Skin epidermis (tissue), 12 donors: ENCODE results near the gene GOPC.
"Not testable (repeated sequence)": the region's sequence is repeated elsewhere in the genome, so short reads cannot be mapped to it uniquely, and the experiment has no call there.

Experiments
- H3K27ac ChIP-seq, 21 experiments: fragments of 200-600 bp; sonication (generic) in 11 of 21; one replicate each; pipeline ENCODE4 v1.5.0; 2020; ENCODE audit warnings: mild to moderate bottlenecking in 3 of 21, inconsistent platforms in 2 of 21, moderate library complexity in 2 of 21
- H3K4me3 ChIP-seq, 7 experiments: fragments of 200-600 bp; sonication (generic) in 2 of 7; one replicate each; pipeline ENCODE4 v1.5.0; 2020; ENCODE audit warnings: inconsistent platforms in 2 of 7, mild to moderate bottlenecking in 2 of 7, moderate library complexity in 1 of 7

The GOPC gene

DNA sequence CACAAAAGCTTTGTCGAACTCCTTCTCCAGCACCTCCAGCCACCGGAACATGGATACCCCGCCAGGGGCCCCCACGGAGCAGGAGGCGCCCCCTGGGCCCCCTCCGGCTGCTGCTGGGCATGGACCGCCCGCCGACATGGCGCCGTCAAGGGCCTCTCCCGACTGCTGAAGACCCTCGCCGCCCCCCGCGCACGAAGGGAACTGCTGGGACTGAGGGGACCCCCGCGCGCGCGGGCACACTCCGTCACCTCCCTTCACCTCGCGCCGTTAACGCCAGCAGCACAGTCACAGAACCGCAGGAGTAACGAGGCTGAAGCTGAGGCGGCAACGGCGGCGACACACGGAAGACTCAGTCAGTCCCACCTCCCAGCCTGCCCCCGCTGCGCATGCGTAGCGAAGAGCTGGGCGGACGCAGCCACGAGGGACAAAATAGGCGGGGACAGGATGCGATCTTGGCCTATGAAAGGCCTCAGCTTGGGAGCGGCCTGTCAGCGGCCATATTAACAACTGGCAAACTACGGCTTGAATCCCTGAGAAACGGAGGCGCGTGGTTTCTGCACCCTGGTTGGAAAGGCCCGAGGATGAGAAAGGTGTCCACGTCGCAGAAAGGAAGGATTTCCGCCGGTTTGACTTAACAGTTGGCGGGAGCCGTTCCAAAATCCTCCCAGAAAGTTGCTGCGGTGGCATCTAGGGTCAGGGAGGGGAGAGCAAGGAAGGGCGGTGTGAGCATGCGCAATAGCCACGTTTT is at the start of gene GOPC:
GOPC (minus strand) TSS at position 361 of the 748 bp plus-strand sequence; CDS start at position 138, 223 bp downstream.
- Histone ChIP-seq H3K27ac (peak within 1 kb of the TSS; percentile 39 to 98 (median 89)), H3K4me3 (peak within 1 kb of the TSS; percentile 78 to 99 (median 92))

DNA sequence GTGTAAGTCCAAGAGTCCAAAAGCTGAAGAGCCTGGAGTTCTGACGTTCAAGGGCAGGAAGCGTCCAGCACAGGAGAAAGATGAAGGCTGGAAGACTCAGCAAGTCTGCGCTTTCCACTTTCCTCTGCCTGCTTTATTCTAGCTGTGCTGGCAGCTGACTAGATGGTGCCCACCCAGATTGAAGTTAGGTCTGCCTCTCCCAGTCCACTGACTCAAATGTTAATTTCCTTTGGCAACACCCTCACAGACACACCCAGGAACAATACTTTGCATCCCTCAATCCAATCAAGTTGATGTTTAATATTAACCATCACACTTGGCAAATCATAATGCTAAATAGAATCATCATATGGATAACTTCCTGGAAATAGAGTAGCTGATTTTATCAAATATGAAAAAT is 49.7 kb upstream of the GOPC start:
- not testable (repeated sequence) for H3K4me3 ChIP-seq, H3K27ac ChIP-seq

DNA sequence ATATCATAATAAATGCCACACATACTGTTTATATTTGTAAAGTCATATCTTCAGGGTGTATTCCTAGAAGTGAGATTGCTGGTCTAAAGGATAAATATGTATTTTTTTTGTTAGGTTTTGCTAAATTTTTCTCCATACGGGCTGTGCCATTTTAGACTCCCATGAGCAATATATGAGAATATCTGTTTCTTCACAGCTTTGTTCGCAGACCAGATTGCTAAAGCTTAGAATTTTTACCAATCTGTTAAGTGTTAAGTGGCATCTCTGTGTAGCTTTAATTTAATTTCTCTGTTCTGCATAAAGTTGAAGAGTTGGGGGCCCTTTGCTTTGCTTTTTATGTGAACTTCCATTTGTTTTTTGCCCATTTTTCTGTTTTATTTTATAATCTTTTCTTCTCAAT is 40.7 kb upstream of the GOPC start:
- Histone ChIP-seq H3K4me3 (no peak overlapping the region), H3K27ac (no peak overlapping the region)

DNA sequence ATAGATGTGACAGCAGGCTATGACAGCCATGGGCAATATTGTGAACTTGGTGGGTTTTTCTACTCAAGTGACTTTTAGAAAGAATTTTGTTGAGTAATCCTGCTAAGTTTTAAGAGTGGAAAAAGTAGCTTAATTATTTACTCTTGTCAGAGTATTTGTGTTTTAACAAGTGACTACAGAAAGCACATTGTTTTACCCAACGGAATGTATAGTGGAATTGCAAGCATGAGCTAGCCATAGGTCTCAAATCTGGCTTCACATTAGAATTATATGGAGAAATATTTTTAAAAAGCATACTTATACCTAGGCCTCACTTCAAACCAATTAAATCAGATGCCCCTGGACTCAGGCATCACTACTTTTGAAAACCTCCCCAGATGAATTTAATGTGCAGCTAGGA is 35.5 kb upstream of the GOPC start:
- Histone ChIP-seq H3K27ac (no peak overlapping the region), H3K4me3 (no peak overlapping the region)

DNA sequence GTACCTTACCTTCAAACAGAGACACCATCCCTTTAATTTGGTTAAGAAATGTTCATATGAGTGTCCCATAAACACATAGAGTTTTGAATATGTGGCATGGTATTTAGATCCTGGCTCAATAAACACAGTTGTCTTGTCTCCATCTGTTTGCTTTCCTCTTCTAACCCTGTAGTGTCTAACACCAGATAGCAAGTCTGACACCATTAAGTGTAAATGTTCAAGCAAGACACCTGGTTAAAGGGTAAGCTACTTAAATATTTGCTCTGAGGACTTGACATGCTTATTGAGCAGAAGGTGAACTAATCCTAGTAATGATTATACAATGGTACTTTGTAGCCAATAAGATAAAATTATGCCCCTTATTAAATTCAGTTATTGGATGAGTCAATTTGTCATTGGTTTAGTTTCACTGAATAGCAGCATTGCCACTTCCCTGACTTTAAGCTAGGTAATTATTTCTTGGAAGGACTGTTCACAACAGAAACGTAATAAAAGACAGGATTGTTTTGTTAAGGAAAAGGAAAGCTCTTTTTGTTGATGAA is 26.9 kb upstream of the GOPC start:
- Histone ChIP-seq H3K27ac (no peak overlapping the region), H3K4me3 (no peak overlapping the region)

DNA sequence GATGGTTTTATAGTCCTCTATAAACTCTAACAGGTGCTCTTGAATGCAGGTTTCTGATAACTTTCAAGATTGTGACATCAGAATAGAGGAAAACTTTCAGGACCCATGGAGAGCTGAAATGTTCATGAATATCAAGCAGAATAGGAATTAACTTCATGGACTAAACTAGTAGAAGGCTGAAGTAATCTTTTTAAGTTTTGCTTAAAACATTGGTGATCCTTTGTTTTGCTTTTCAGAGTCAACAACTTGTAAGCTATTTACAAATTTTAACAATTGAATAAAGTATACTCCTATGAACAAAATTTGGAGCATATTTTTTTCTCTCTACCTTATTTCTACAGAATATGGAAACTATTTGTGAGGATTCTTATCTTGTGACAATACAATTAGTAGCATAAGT is 25.2 kb upstream of the GOPC start:
- no peak overlapping the region for H3K4me3 ChIP-seq
- H3K27ac ChIP-seq, result no peak overlapping the region

DNA sequence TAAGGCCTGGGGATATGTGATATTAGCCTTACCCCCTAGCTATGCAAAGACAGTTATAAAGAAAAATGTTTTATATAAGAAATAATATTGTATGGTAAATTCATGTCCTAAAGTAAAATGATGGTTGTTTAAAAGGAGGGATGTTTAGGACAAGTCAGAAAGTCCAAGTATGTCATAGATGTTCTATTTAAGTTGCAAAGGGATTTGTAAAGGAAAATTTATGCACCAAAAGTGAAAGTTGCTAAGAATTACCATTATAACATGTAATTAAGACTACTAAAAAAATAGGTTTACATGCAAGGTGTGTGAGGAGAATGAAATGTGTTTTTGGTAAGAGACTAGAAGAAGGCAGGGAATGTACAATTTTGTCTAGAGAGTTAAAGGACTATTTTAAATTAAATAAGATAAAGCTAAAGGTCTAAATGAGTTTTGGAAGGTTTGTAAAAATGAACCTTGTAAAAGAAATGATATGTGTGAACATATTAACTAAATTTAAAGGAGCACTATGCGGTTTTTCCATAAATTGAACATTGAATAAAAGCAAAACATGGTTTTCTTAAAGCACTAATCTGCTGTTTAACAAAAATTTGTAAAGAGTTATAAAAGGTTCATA is 22.7 kb upstream of the GOPC start:
- H3K4me3 ChIP-seq, result no peak overlapping the region

DNA sequence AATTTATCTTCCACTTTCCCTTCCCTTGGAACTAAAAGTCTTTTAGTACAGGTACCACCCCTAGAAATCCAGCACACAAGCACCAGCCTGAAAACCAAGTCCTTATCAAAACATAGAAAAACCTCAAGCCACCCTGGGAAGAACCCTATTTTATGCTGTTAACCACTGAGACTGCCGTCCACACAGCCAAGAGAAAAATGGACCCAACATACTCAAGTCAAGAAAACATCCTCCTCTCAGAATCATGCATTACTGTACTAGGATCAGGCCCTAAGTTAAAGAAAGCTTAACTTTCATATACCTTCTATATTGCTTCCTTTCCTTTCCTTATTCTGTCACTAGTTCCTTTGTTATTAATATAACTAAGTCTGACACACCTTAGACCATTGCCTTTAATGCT is 16.9 kb upstream of the GOPC start:
- Histone ChIP-seq H3K27ac (no peak overlapping the region), H3K4me3 (no peak overlapping the region)

More for the DNA sequence above, 22.7 kb upstream of the GOPC start:
- no peak overlapping the region for H3K27ac ChIP-seq

DNA sequence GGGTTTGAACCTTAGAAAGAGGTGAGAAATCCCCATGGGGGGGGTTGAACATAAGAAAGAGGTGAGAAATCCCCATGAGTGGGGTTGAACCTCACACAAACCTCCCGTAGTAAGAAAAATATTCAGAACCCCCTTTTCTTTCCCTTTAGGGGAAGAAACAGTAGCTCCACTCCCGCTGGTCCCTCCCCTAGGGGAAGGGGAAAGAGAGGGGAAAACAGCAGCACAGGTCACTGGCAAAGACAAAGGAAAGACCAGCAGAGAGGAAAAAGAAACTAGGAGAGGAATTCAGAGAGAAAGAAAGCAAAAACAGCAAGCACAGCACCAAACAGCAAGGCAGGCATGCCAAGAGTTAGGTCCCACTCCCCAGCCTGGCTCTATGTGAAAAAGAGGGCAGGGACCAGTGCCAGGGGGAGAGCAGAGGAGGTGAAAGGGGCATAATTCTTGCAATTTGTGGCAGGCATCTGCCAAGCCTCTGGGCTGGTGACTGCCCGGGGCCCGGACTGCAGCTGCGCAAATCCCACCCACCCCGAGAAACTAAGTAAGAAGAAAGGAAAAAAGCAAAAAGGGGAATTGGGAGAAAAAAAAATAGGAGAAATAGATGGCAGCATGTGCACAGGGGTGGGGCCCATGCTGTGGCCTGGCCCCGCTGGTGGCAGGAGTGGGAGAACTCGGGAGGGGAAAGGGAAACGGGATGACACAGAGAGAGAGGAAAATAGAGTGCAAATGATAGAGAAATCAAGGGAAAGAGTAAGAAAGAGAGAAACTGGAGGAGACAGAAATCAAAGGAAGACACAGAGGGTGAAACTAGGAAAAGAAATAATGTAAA is 15.1 kb upstream of the GOPC start:
- Histone ChIP-seq H3K27ac (no peak overlapping the region), H3K4me3 (no peak overlapping the region)

DNA sequence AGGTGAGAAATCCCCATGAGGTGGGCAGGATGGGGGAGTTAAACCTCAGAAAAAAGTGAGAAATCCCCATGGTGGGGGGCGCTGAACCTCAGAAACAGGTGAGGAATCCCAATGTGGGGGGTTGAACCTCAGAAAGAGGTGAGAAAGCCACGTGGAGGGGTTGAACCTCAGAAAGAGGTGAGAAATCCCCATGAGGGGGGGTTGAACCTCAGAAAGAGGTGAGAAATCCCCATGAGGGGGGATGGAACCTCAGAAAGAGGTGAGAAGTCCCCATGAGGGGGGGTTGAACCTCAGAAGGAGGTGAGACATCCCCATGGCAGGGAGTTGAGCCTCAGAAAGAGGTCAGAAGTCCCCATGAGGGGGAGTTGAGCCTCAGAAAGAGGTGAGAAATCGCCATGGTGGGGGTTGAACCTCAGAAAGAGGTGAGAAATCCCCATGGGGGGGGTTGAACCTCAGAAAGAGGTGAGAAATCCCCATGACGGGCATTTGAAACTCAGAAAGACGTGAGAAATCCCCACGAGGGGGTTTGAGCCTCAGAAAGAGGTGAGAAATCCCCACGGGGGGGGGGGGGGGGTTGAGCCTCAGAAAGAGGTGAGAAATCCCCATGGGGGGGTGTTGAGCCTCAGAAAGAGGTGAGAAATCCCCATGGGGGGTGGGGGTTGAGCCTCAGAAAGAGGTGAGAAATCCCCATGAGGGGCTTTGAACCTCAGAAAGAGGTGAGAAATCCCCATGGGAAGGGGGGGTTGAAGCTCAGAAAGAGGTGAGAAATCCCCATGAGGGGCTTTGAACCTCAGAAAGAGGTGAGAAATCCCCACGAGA is 14.3 kb upstream of the GOPC start:
- H3K4me3 ChIP-seq, result no peak overlapping the region
- H3K27ac ChIP-seq, result no peak overlapping the region

DNA sequence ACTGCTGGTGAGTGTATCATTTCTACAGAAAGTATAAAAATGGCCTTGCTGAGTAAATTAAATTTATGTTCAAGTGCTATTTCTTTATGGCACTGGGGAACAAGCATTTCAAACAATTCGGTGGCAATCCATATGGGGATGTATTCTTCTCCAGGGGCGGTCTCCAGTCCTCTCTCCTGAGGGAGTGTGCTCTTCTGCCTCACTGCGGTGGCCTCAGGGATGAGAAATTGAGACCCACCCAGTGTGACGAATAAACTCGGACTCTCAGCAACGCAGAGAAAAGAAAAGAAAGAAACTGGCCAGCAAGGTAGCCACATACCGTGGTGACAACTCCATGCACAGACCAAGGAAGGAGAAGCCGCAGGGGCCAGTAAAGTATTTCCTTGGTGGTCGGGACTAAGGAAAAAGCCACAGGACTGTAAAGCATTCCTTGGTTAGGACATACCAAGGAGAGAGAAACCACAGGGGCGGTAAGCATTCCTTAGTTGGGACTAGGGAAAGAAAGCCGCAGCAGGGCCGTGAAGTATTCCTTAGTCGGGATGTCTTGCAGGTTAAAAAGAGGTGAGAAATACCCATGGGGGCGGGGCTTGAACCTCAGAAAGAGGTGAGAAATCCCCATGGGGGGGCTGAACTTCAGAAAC is 13.6 kb upstream of the GOPC start:
- H3K27ac ChIP-seq, result no peak overlapping the region
- no peak overlapping the region for H3K4me3 ChIP-seq

DNA sequence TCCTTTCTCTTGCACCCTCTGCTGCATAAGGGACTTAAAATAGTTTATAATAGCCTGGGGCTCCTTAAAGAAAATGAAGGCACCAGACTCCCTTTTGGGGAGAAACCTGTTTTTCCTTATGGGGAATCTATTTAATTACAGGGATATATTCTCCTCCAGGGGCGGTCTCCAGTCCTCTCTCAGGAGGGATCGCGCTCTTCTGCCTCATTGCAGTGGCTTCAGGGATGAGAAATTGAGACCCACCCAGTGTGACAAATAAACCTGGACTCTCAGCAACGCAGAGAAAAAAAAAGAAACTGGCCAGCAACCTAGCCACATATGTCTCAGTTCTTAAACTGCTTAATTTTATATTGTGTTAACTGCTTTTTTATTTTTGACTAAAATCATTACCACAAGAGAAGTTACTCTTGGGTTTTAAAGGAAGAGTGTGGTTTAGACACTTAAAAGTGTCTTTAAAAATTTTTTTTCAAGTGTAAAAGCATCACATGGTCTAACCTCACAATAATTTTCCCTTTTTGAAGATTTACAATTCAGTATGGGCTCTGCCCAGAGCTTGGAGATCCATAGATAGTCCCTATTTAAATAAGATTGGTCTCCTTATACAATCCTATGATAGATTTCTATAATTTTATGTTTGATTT is 11.7 kb upstream of the GOPC start:
- Histone ChIP-seq H3K27ac (no peak overlapping the region), H3K4me3 (no peak overlapping the region)

DNA sequence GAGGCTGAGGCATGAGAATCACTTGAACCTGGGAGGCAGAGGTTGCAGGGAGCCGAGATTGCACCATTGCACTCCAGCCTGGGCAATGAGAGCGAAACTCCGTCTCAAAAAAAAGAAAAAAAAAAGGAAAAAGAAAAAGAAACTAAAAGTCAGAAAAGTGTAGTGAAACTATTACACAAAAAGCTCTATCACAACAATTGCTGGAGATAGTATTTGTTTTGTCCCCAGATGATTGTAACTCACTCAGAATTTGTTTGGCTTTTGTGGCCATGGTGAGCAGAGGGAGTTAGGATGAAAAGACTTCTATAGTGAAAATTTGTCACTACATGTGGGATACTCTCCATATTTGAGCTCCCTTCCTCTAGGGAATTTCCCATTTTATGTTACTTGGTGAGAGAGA is 5.2 kb upstream of the GOPC start:
- Histone ChIP-seq H3K27ac (no peak overlapping the region), H3K4me3 (no peak overlapping the region)

DNA sequence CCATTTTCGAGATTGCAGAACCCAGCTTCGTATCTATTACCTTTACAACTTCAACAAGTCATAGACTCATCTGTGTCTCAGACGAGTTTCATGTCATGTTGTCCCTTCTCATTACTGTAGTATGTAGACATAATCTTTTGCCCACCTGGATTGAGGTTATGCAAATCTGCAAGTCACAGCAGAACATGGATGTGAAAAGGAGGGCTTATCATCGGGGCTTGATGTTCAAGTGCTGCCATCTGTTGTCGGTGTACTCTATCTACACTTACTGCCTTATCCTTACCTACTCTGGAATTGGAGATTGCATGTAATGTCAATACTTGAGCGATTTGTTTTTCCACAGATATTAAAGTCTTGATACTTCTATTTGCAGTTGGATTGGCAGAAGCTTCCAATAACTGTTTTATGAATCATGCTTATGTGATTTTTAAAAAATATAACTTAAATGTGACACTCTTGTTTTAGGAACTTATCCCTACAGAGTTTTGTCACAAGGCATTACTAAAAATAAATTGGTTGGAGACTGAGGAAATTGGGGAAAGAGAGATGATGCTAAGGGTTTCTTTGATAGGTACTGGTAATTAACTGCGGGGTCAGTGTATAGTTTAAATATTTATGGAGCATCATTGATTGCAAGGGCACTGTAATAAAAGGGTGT is 3.0 kb upstream of the GOPC start:
- H3K4me3 ChIP-seq, result no peak overlapping the region
- H3K27ac ChIP-seq, result no peak overlapping the region

DNA sequence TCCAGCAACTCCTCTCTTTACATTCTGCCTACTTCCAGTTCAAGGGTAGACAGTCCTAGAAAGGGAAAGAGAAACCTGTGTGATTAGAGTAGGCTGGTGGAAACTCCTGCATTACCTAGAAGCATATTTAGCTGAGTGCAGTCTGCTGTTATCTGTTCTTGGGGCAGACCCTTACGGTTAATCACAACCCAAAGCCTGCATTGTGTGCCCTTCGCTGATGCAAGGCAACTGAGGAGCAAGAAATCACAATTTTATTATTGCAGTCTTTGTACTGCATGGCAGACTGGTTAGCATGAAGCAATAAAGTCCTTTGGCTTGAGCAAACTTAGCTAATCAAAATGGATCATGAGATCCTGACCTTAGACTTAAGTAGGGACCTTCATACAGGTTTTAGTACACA is 1.5 kb upstream of the GOPC start:
- H3K4me3 ChIP-seq, result no peak overlapping the region

DNA sequence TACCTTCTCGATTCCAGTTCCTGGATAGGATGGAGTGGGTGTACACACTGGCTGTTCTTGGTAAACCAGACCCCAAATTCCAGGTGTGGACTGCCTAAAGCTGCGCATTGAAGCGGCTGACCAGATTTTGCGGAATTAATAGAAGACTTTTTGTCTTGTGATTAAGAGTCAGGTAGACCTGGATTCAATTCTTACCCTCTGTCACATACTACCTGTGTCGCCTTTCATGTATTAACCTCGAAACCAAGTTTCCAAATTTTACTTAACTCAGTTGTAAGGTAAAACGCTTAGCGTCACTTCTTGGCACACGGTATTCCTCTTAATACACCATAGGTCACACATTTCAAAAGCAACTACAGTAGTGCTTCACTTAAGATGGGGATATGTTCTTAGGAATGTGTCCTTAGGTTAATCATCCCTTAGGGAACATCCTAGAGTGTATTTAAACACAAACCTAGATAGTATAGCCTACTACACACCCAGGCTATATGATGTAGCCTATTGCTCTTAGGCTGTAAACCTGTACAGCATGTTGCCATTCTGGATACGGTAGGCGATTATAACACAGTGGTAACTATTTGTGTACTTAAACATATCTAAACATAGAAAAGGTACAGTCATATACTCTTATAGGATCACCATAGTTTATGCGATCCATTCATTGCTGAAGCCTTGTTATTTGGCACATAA is 733 bp upstream of the GOPC start:
- H3K4me3 ChIP-seq, result peak overlapping the region; percentile 78 to 99 (median 92)
- peak overlapping the region; percentile 39 to 98 (median 89) for H3K27ac ChIP-seq

More for the DNA sequence above, 1.5 kb upstream of the GOPC start:
- H3K27ac ChIP-seq, result no peak overlapping the region

DNA sequence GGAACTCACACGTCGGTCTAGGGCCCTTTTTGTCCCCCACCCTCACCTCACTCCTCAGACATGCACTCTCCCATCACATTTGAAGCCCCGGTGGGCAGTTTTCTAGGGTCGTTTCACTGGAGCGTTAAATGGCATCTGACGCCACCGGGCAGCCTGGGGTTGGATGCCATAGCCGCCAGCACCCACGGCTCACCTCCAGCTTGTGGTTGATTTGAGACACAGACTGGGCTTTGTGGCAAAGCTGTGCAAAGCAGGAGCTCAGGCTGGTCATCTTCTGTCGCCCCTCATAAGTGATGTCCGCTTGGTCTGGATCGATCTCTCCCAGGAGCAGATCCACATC is 530 bp downstream of the GOPC start:
- peak overlapping the region; percentile 7 to 98 (median 89) for H3K27ac ChIP-seq
- H3K4me3 ChIP-seq, result peak overlapping the region; percentile 78 to 99 (median 92)
